A673 (cell line): ENCODE measurements around the gene EPC1. TPM values are rescaled to one million over a fixed set of nuclear protein-coding genes. Genes with fewer than 3 reads are reported as not detected.

Experiments used
- BruUV-seq: library from RNA; stranded (reverse); fragments of 400-500 nt; replicated peaks from 2 replicates; lab custom pipeline; 2021; lab: Mats Ljungman, UMichigan
- CTCF ChIA-PET: fragments of 300-600 bp; sonication (Branson Sonifier 250); formaldehyde crosslinking; loops from one replicate; lab custom pipeline; 2022; ENCODE audit warnings: antibody characterized with exemption; lab: Charles Lee
- POLR2A ChIA-PET: fragments of 300-600 bp; sonication (Branson Sonifier 250); formaldehyde crosslinking; loops from one replicate; lab custom pipeline; 2022; ENCODE audit warnings: antibody characterized with exemption; ENCODE audit not compliant: low non-redundant PET; lab: Charles Lee
- DNase-seq: peaks from one replicate; pipeline ENCODE4 v3.0.0-alpha.2; 2015; ENCODE audit warnings: low spot score
- H3K27ac ChIP-seq: fragments of 200-600 bp; sonication (generic); 2 replicates; pipeline ENCODE4 v1.5.1; 2016; ENCODE audit warnings: mixed run types, low read depth, mild to moderate bottlenecking, mixed read lengths, antibody characterized with exemption, low read length; ENCODE audit not compliant: poor library complexity, severe bottlenecking
- H3K27me3 ChIP-seq: fragments of 200-600 bp; sonication (generic); replicated peaks from 2 replicates; pipeline ENCODE4 v1.6.1; 2017; ENCODE audit warnings: mixed run types, low read depth, mild to moderate bottlenecking, mixed read lengths, antibody characterized with exemption, low read length; ENCODE audit not compliant: insufficient read depth, poor library complexity
- H3K36me3 ChIP-seq: fragments of 200-600 bp; sonication (generic); 2 replicates; pipeline ENCODE4 v1.6.1; 2016; ENCODE audit warnings: mixed run types, mild to moderate bottlenecking, mixed read lengths, antibody characterized with exemption, low read length; ENCODE audit not compliant: insufficient read depth, poor library complexity, severe bottlenecking
- H3K4me1 ChIP-seq: fragments of 200-600 bp; sonication (generic); 2 replicates; pipeline ENCODE4 v1.6.1; 2017; ENCODE audit warnings: mixed run types, mild to moderate bottlenecking, mixed read lengths, antibody characterized with exemption, low read length; ENCODE audit not compliant: insufficient read depth, poor library complexity, severe bottlenecking
- H3K4me3 ChIP-seq: fragments of 200-600 bp; sonication (generic); 2 replicates; pipeline ENCODE4 v1.5.1; 2016; ENCODE audit warnings: low read depth, mixed run types, mild to moderate bottlenecking, mixed read lengths, low read length; ENCODE audit not compliant: poor library complexity, severe bottlenecking
- H3K9me3 ChIP-seq: fragments of 200-600 bp; sonication (generic); 2 replicates; pipeline ENCODE4 v1.6.1; 2016; ENCODE audit warnings: mixed run types, low read depth, mild to moderate bottlenecking, mixed read lengths, antibody characterized with exemption, low read length; ENCODE audit not compliant: poor library complexity, severe bottlenecking
- EZH2 ChIP-seq: fragments of 200-600 bp; sonication (generic); IDR thresholded peaks from 2 replicates; pipeline ENCODE4 v1.6.1; 2017; ENCODE audit warnings: borderline replicate concordance, low read depth, mild to moderate bottlenecking, mixed read lengths, antibody characterized with exemption, low read length; ENCODE audit not compliant: poor library complexity, severe bottlenecking
- intact Hi-C: fragments of 100-400 bp; cut with micrococcal nuclease; formaldehyde crosslinking; loops from one replicate; pipeline ENCODE4 v1.10.0; 2022; ENCODE audit not compliant: unreplicated experiment
- total RNA-seq: library from RNA; stranded (reverse); gene quantifications from 2 replicates; pipeline ENCODE4 v1.2.3, GENCODE V29; 2021
- TF ChIP-seq, protein P1 (sequence below): fragments of 300-800, 200-600 bp; sonication (generic); conservative IDR thresholded peaks from 2 replicates; pipeline ENCODE4 v1.5.1; 2017; ENCODE audit warnings: low read depth, mild to moderate bottlenecking, antibody characterized with exemption, low read length, moderate library complexity, mixed read lengths

The EPC1 gene
- total RNA-seq, 1 experiment from 2014 or later: 75.8 TPM

GRCh38 chr10:32240471-32240870, 106.5 kb downstream of the EPC1 start:
- no peaks in the 10 kb centered on the region for H3K4me1 ChIP-seq
- H3K27ac ChIP-seq: no peak overlapping the region
- H3K36me3 ChIP-seq: no peaks in the 10 kb centered on the region
- intact Hi-C loops: no loop called here
- ChIA-PET POLR2A (no interaction called here), CTCF (no interaction called here)
- BruUV-seq: no TSS peak
- DNase-seq: no peak
- no peaks in the 10 kb centered on the region for H3K27me3 ChIP-seq
- no peak for TF ChIP-seq EZH2
- TF ChIP-seq, protein P1, sequence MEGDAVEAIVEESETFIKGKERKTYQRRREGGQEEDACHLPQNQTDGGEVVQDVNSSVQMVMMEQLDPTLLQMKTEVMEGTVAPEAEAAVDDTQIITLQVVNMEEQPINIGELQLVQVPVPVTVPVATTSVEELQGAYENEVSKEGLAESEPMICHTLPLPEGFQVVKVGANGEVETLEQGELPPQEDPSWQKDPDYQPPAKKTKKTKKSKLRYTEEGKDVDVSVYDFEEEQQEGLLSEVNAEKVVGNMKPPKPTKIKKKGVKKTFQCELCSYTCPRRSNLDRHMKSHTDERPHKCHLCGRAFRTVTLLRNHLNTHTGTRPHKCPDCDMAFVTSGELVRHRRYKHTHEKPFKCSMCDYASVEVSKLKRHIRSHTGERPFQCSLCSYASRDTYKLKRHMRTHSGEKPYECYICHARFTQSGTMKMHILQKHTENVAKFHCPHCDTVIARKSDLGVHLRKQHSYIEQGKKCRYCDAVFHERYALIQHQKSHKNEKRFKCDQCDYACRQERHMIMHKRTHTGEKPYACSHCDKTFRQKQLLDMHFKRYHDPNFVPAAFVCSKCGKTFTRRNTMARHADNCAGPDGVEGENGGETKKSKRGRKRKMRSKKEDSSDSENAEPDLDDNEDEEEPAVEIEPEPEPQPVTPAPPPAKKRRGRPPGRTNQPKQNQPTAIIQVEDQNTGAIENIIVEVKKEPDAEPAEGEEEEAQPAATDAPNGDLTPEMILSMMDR: no peak
- no peak overlapping the region for H3K4me3 ChIP-seq
- H3K9me3 ChIP-seq: no peaks in the 10 kb centered on the region

GRCh38 chr10:32239769-32240168, 107.2 kb downstream of the EPC1 start:
- H3K27ac ChIP-seq: no peak overlapping the region
- no TSS peak for BruUV-seq
- intact Hi-C loops: no loop called here
- no peaks in the 10 kb centered on the region for H3K4me1 ChIP-seq
- CTCF ChIA-PET: no interaction called here
- DNase-seq: no peak
- POLR2A ChIA-PET: no interaction called here
- no peaks in the 10 kb centered on the region for H3K9me3 ChIP-seq
- no peaks in the 10 kb centered on the region for H3K36me3 ChIP-seq
- TF ChIP-seq, protein P1: no peak
- no peak for TF ChIP-seq EZH2
- H3K4me3 ChIP-seq: no peak overlapping the region
- H3K27me3 ChIP-seq: no peaks in the 10 kb centered on the region

DNA sequence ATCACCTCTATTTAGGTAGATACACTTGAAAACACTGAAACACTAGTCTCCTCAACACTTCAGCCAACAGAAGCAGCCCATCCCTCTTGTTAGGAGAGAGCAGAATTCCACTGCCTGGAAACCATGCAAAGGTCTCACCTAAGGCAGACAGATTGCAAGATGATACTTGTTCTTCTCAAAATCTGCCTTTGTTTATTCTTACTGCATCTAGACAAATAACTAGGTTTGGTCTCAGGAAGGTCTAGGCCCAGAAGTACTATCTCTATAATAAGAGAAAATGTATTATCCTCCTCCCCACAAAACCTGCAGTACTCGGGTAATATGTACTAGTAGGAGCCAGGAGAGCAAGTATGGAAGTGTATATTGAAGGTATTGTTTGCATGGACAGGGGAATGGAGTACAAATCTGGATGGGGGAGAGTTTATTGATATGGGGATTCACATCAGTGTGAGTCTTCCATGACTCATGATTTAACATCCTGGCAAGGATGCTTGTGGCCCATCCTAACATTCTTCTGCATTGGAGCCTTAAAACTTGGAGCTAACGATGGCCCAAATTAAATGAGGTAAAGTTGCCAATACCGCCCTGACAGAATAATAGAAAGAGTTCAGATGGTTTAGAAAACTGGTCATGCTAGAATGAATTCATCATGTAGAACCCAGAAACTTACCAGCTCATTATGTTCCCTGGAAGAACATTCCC, 109.2 kb downstream of the EPC1 start:
- Histone ChIP-seq H3K4me3 (no peak overlapping the region), H3K27ac (no peak overlapping the region), H3K9me3 (no peaks in the 10 kb centered on the region), H3K4me1 (no peaks in the 10 kb centered on the region), H3K36me3 (no peaks in the 10 kb centered on the region), H3K27me3 (no peaks in the 10 kb centered on the region)
- no TSS peak for BruUV-seq
- no peak for TF ChIP-seq EZH2
- TF ChIP-seq, protein P1: no peak
- DNase-seq: no peak
- POLR2A ChIA-PET: no interaction called here
- intact Hi-C loops: no loop called here
- CTCF ChIA-PET: no interaction called here
